Body of pancreas (tissue), 4 donors: ENCODE measurements around the gene TTC28. TPM values are rescaled to one million over a fixed set of nuclear protein-coding genes. Genes with fewer than 3 reads are reported as not detected.

Experiments
- ATAC-seq: fragments of 150-250 bp; one replicate; pipeline ENCODE4 v1.9.1; 2016
- DNase-seq, 4 donors: peaks; one replicate each; pipeline ENCODE4 v3.0.0-alpha.2; 2019
- H3K27ac ChIP-seq, 4 donors: fragments of 200-600 bp; sonication (generic); 1 replicate in 3 of 4; 2 replicates in 1 of 4; pipeline versions ENCODE4 v1.5.1 to v1.6.1; 2016 to 2019; ENCODE audit warnings: mild to moderate bottlenecking in 1 of 4, mixed read lengths in 1 of 4, moderate library complexity in 1 of 4
- H3K27me3 ChIP-seq, 2 donors: fragments of 200-600 bp; sonication (generic); one replicate each; pipeline ENCODE4 v1.6.0; 2016; ENCODE audit warnings: mild to moderate bottlenecking in 1 of 2
- H3K36me3 ChIP-seq, 2 donors: fragments of 200-600 bp; sonication (generic); replicated peaks in 1 of 2; 2 replicates each; pipeline ENCODE4 v1.5.1; 2016; ENCODE audit warnings: low read depth in 2 of 2; ENCODE audit not compliant: insufficient read depth in 1 of 2
- H3K4me1 ChIP-seq: fragments of 200-600 bp; sonication (generic); one replicate; pipeline ENCODE4 v1.6.0; 2016
- H3K4me3 ChIP-seq, 2 donors: fragments of 200-600 bp; sonication (generic); 1 replicate in 1 of 2; 2 replicates in 1 of 2; pipeline ENCODE4 v1.5.1; 2016 to 2019
- H3K9me3 ChIP-seq, 3 donors: fragments of 200-600 bp; sonication (generic); 1 replicate in 2 of 3; 2 replicates in 1 of 3; pipeline ENCODE4 v1.5.1; 2016
- POLR2A ChIP-seq, 3 donors: fragments of 450-650 bp; IDR thresholded peaks; one replicate each; pipeline ENCODE4 v1.6.1; 2016; ENCODE audit warnings: antibody characterized with exemption in 3 of 3, mild to moderate bottlenecking in 2 of 3
- WGBS, 2 donors: methylation state at CpG; one replicate each; pipeline ENCODE4 v1.1.5; 2017; 5-methylcytosine and 5-hydroxymethylcytosine counted together
- intact Hi-C: fragments of 100-400 bp; cut with DNase I; formaldehyde crosslinking; loops from one replicate; pipeline ENCODE4 v1.15.1; 2023
- total RNA-seq, 2 donors: library from RNA; depleted of rRNA; stranded (reverse); fragments of >200 nt; gene quantifications; one replicate each; pipeline ENCODE4 v1.1.0, GENCODE V29; 2016
- TF ChIP-seq, protein P1 (sequence below), 7 experiments: fragments of 450-650 bp in 4 of 7; fragments of 200-600 bp in 3 of 7; sonication (generic) in 3 of 7; IDR thresholded peaks; one replicate each; pipeline ENCODE4 v1.5.1; 2016 to 2019; ENCODE audit warnings: antibody characterized with exemption in 7 of 7

Gene TTC28
- total RNA-seq, 2 donors from 2014 or later = 21.0 to 87.3 TPM

DNA sequence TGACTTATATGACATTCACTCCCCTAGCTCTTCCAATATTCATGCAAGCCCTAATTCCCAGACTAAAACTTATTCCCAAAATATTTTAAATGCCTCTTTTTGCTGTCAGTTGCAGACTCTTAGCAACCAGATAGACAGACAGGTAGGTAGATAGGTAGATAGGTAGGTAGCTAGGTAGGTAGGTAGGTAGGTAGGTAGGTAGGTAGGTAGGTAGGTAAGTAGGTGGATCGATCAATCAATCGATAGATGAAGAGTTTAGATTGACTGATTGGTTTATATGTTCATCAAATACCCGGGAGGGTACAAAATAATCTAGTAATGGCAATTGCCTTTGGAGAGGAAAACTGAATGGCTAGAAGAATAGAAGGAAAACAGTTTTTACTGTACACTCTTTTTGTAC lies 86.3 kb downstream of the TTC28 start:
- no peak overlapping the region for H3K27ac ChIP-seq
- intact Hi-C loops = loop anchor here (10.0 kb wide), 2 partner anchors 538 to 568 kb away; no protein-coding TSS in a partner anchor
- no peak overlapping the region for H3K4me3 ChIP-seq
- TF ChIP-seq POLR2A (IDR thresholded peaks at IDR 0.05) = no peak
- TF ChIP-seq, protein P1, sequence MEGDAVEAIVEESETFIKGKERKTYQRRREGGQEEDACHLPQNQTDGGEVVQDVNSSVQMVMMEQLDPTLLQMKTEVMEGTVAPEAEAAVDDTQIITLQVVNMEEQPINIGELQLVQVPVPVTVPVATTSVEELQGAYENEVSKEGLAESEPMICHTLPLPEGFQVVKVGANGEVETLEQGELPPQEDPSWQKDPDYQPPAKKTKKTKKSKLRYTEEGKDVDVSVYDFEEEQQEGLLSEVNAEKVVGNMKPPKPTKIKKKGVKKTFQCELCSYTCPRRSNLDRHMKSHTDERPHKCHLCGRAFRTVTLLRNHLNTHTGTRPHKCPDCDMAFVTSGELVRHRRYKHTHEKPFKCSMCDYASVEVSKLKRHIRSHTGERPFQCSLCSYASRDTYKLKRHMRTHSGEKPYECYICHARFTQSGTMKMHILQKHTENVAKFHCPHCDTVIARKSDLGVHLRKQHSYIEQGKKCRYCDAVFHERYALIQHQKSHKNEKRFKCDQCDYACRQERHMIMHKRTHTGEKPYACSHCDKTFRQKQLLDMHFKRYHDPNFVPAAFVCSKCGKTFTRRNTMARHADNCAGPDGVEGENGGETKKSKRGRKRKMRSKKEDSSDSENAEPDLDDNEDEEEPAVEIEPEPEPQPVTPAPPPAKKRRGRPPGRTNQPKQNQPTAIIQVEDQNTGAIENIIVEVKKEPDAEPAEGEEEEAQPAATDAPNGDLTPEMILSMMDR (IDR thresholded peaks at IDR 0.05) = no peak
- ATAC-seq (no peak), DNase-seq (no peak)
- H3K36me3 ChIP-seq = no peaks in the 10 kb centered on the region
- no peaks in the 10 kb centered on the region for H3K27me3 ChIP-seq
- 81 to 82% methylated on average over 3 of the region's 3 CpGs for WGBS, 2 donors
- H3K4me1 ChIP-seq = peaks cover 7% of the 10 kb centered on the region
- H3K9me3 ChIP-seq = no peaks in the 10 kb centered on the region

DNA sequence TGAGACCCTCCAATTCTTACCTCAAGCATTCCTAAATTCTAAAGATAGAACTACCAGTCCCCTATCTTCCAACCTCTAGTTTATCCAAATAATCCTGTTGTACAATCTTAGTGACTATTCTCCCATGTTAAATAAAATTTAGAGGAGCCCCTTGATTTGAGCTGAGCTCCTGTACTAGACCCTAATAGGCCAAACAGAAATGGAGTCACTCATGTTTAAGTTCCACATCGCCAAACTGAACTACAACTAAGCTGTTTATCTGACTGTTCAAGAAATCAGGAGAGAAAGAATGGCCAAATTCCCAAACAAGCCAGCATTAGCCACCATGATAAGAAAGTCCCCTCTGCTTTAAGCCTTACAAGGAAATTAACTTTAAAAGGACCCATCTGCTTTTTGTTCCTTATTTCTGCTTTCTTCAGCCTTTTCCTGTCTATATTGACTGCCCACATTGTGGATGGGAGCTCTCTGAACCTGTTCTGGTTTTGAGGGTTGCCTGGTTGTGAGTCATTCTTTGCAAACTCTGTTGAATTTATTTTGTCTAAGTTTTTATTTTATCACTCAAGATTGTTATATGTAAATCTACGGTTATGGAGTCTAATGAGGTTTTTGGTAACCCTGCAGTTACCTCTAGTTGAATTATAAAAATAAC lies 90.4 kb downstream of the TTC28 start:
- Histone ChIP-seq H3K4me1 (no peaks in the 10 kb centered on the region), H3K27ac (no peak overlapping the region), H3K9me3 (no peaks in the 10 kb centered on the region), H3K4me3 (no peak overlapping the region), H3K27me3 (no peaks in the 10 kb centered on the region), H3K36me3 (no peaks in the 10 kb centered on the region)
- intact Hi-C loops = no loop called here
- no peak for DNase-seq
- WGBS, 2 donors = 88 to 89% methylated on average over 2 of the region's 2 CpGs
- TF ChIP-seq, protein P1 (IDR thresholded peaks at IDR 0.05) = no peak
- no peak for TF ChIP-seq POLR2A (IDR thresholded peaks at IDR 0.05)
- ATAC-seq = no peak

DNA sequence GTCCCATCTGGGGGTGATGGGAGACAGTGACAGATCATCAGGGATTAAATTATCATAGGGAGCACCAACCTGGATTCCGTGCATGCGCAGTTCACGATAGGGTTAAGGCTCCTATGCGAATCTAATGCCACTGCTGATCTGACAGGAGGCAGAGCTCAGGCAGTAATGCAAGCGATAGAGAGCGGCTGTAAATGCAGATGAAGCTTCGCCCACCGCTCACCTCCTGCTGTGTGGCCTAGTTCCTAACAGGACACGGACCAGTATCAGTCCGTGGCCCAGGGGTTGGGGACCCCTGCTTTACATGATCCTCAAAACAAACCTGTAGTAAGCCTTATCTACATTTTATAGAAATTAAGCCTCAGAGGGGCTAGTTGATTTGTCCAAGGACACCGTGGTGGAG lies 94.3 kb downstream of the TTC28 start:
- Histone ChIP-seq H3K9me3 (no peaks in the 10 kb centered on the region), H3K4me1 (no peaks in the 10 kb centered on the region), H3K4me3 (no peak overlapping the region), H3K27me3 (no peaks in the 10 kb centered on the region), H3K27ac (no peak overlapping the region), H3K36me3 (no peaks in the 10 kb centered on the region)
- ATAC-seq = no peak
- 95 to 97% methylated on average over 11 of the region's 11 CpGs for WGBS, 2 donors
- intact Hi-C loops = no loop called here
- TF ChIP-seq, protein P1 (IDR thresholded peaks at IDR 0.05) = no peak
- no peak for TF ChIP-seq POLR2A (IDR thresholded peaks at IDR 0.05)
- DNase-seq = no peak

DNA sequence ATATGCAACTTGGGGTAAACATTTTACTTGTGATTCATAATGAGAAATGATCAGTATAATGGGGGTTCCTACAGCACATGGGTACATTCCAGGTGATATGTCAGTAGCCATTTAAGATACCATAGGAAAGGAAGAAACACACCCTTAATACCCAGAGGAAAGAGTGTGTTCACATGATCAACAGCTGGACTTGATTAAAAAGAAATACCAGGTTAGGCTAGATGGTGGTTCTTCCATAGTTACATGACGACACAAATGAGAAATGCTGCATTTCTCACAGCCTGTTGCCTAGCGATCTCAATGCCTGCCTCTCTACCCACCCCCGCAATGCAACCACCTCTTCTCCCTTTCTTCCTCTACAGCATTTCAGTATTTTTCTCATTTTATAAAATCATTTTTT lies 96.8 kb downstream of the TTC28 start:
- H3K36me3 ChIP-seq = no peaks in the 10 kb centered on the region
- H3K27me3 ChIP-seq = no peaks in the 10 kb centered on the region
- intact Hi-C loops = no loop called here
- H3K4me1 ChIP-seq = no peaks in the 10 kb centered on the region
- H3K4me3 ChIP-seq = no peak overlapping the region
- WGBS, 2 donors = 78 to 93% methylated on average over 3 of the region's 3 CpGs
- TF ChIP-seq, protein P1 (IDR thresholded peaks at IDR 0.05) = no peak
- TF ChIP-seq POLR2A (IDR thresholded peaks at IDR 0.05) = no peak
- H3K27ac ChIP-seq = no peak overlapping the region
- no peaks in the 10 kb centered on the region for H3K9me3 ChIP-seq
- no peak for DNase-seq
- no peak for ATAC-seq

DNA sequence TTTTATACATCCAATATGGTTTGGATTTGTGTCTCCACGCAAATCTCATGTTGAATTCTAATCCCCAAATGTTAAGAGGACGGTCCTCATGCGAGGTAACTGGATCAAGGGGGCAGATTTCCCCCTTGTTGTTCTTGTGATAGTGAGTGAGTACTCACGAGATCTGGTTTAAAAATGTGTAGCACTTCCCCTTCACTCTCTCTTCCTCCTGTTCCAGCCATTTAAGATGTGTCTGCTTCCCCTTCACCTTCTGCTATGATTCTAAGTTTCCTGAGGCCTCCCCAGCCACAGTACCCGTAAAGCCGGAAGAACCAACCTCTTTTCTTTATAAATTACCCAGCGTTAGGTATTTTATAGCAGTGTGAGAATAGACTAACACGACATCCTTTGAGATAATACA lies 98.6 kb downstream of the TTC28 start:
- Histone ChIP-seq H3K4me3 (no peak overlapping the region), H3K36me3 (no peaks in the 10 kb centered on the region), H3K4me1 (no peaks in the 10 kb centered on the region), H3K27me3 (no peaks in the 10 kb centered on the region), H3K9me3 (no peaks in the 10 kb centered on the region), H3K27ac (no peak overlapping the region)
- WGBS, 2 donors = 87 to 88% methylated on average over 8 of the region's 8 CpGs
- no peak for ATAC-seq
- TF ChIP-seq, protein P1 (IDR thresholded peaks at IDR 0.05) = no peak
- no peak for TF ChIP-seq POLR2A (IDR thresholded peaks at IDR 0.05)
- intact Hi-C loops = no loop called here
- DNase-seq = no peak
